K562 (cell line): ENCODE data around the gene KDM5A. TPM values are rescaled to one million over a fixed set of nuclear protein-coding genes. Genes with fewer than 3 reads are reported as not detected.

Source experiments
- BMI1 ChIP-seq: fragments of 150-350 bp; IDR thresholded peaks from 2 replicates; pipeline ENCODE4 v1.6.1; 2014; ENCODE audit warnings: low read length
- BRD9 ChIP-seq: fragments of 450-650 bp; IDR thresholded peaks from 2 replicates; pipeline ENCODE4 v1.6.1; 2018; ENCODE audit warnings: low read depth; ENCODE audit not compliant: partially characterized antibody
- CHD2 ChIP-seq: IDR thresholded peaks from 2 replicates; pipeline ENCODE4 v1.6.1; 2011; ENCODE audit warnings: low read depth, low read length
- JUND ChIP-seq, 2 experiments: IDR thresholded peaks; 2 replicates in 1 of 2; 3 replicates in 1 of 2; pipeline ENCODE4 v1.6.1; 2011; ENCODE audit warnings: borderline replicate concordance in 2 of 2, low read depth in 2 of 2, low read length in 2 of 2, improper control_type of control experiment in 1 of 2, missing biosample characterization in 1 of 2, missing genetic modification characterization in 1 of 2, missing genetic modification reagents in 1 of 2
- KDM5B ChIP-seq: fragments of 200-600 bp; sonication (generic); IDR thresholded peaks from 2 replicates; pipeline ENCODE4 v1.6.1; 2012; ENCODE audit warnings: low read depth, mild to moderate bottlenecking, moderate library complexity, low read length, control low read depth, inconsistent platforms; ENCODE audit not compliant: insufficient replicate concordance
- KLF6 ChIP-seq: fragments of 250-450 bp; sonication (Bioruptor Pico); IDR thresholded peaks from 2 replicates; pipeline ENCODE4 v1.4.0; 2020; ENCODE audit warnings: mild to moderate bottlenecking, moderate library complexity, borderline replicate concordance
- MAFG ChIP-seq: fragments of 450-650 bp; conservative IDR thresholded peaks from 2 replicates; pipeline ENCODE4 v1.6.1; 2016; ENCODE audit warnings: missing genetic modification characterization, missing compliant biosample characterization
- PCBP1 ChIP-seq: fragments of 200-400 bp; formaldehyde crosslinking; IDR thresholded peaks from 2 replicates; pipeline ENCODE4 v1.6.1; 2018; ENCODE audit warnings: mild to moderate bottlenecking, low read depth, low read length; ENCODE audit not compliant: poor library complexity, severe bottlenecking
- POLR2AphosphoS2 ChIP-seq: IDR thresholded peaks from 2 replicates; pipeline ENCODE4 v1.6.1; 2012; ENCODE audit warnings: low read length, improper control_type of control experiment
- RAD21 ChIP-seq, 2 experiments: fragments of 250-450 bp in 1 of 2; fragments of 450-650 bp in 1 of 2; sonication (Bioruptor Pico) in 1 of 2; formaldehyde crosslinking in 1 of 2; IDR thresholded peaks in 1 of 2; conservative IDR thresholded peaks in 1 of 2; 2 replicates each; pipeline versions ENCODE4 v1.4.0 to v1.8.0; 2020 to 2022; ENCODE audit warnings: mild to moderate bottlenecking in 2 of 2, moderate library complexity in 1 of 2
- SPI1 ChIP-seq: IDR thresholded peaks from 2 replicates; pipeline ENCODE4 v1.6.1; 2011; ENCODE audit warnings: low read depth, low read length, control low read depth, borderline replicate concordance
- TAF1 ChIP-seq: IDR thresholded peaks from 2 replicates; pipeline ENCODE4 v1.6.1; 2011; ENCODE audit warnings: mild to moderate bottlenecking, low read length, moderate library complexity; ENCODE audit not compliant: insufficient read depth, control insufficient read depth, severe bottlenecking; ENCODE audit errors: extremely low read depth
- TFE3 ChIP-seq: fragments of 450-650 bp; formaldehyde crosslinking; IDR thresholded peaks from 2 replicates; pipeline ENCODE4 v1.4.0; 2020; ENCODE audit warnings: mild to moderate bottlenecking, mixed read lengths
- USF2 ChIP-seq: sonication (generic); formaldehyde crosslinking; IDR thresholded peaks from 2 replicates; pipeline ENCODE4 v1.5.0; 2020; ENCODE audit warnings: missing genetic modification reagents
- ZBTB26 ChIP-seq: fragments of 450-650 bp; formaldehyde crosslinking; IDR thresholded peaks from 2 replicates; pipeline ENCODE4 v1.4.0; 2022; ENCODE audit warnings: missing genetic modification characterization
- ZNF778 ChIP-seq: fragments of 450-650 bp; formaldehyde crosslinking; IDR thresholded peaks from 2 replicates; pipeline ENCODE4 v1.4.0; 2020; ENCODE audit warnings: mild to moderate bottlenecking, moderate library complexity
- ZNF830 ChIP-seq: fragments of 250-450 bp; sonication (Bioruptor Pico); IDR thresholded peaks from 2 replicates; pipeline ENCODE4 v1.5.0; 2021; ENCODE audit warnings: mild to moderate bottlenecking
- polyA plus RNA-seq, 8 experiments: library from polyadenylated mRNA; depleted of rRNA in 4 of 8; stranded (reverse) in 5 of 8; unstranded in 3 of 8; fragments of >200 nt; fragmentation: Nextera tagmentation in 2 of 8; fragmentation: Illumina TruSeq in 1 of 8; extraction: Ambion mirVana in 2 of 8; extraction: Trizol in 1 of 8; gene quantifications; 2 replicates each; pipeline versions ENCODE4 v1.2.1 to v1.2.3, GENCODE V29; 2011 to 2014; ENCODE audit warnings: inconsistent platforms in 1 of 8, missing spikeins in 1 of 8
- total RNA-seq, 7 experiments: library from RNA; depleted of rRNA in 6 of 7; stranded (reverse); fragments of >200 nt in 6 of 7; fragmentation: Illumina TruSeq in 2 of 7; extraction: Trizol in 2 of 7; gene quantifications; 2 replicates each; pipeline versions ENCODE4 v1.2.1 to v1.2.3, GENCODE V29; 2011 to 2021; ENCODE audit warnings: low replicate concordance in 1 of 7
- TF ChIP-seq, protein P1 (sequence below): fragments of 250-450 bp; sonication (Bioruptor Pico); IDR thresholded peaks from 2 replicates; pipeline ENCODE4 v1.4.0; 2020; ENCODE audit warnings: mild to moderate bottlenecking
- TF ChIP-seq, protein P2 (sequence below), 2 experiments: IDR thresholded peaks; 2 replicates each; pipeline ENCODE4 v1.6.1; 2011; ENCODE audit warnings: borderline replicate concordance in 1 of 2, control low read depth in 1 of 2, low read depth in 1 of 2, low read length in 1 of 2, mild to moderate bottlenecking in 1 of 2, mixed read lengths in 1 of 2, moderate library complexity in 1 of 2; ENCODE audit not compliant: insufficient read depth in 1 of 2, insufficient read length in 1 of 2, poor library complexity in 1 of 2, severe bottlenecking in 1 of 2; ENCODE audit errors: extremely low read depth in 1 of 2

Gene KDM5A
- total and polyA plus RNA-seq, 9 of the 15 experiments (the other 6 are each of a cell fraction or from before 2014, with no cell fraction given), result 5.5 to 35.1 (median 13.1) TPM

DNA sequence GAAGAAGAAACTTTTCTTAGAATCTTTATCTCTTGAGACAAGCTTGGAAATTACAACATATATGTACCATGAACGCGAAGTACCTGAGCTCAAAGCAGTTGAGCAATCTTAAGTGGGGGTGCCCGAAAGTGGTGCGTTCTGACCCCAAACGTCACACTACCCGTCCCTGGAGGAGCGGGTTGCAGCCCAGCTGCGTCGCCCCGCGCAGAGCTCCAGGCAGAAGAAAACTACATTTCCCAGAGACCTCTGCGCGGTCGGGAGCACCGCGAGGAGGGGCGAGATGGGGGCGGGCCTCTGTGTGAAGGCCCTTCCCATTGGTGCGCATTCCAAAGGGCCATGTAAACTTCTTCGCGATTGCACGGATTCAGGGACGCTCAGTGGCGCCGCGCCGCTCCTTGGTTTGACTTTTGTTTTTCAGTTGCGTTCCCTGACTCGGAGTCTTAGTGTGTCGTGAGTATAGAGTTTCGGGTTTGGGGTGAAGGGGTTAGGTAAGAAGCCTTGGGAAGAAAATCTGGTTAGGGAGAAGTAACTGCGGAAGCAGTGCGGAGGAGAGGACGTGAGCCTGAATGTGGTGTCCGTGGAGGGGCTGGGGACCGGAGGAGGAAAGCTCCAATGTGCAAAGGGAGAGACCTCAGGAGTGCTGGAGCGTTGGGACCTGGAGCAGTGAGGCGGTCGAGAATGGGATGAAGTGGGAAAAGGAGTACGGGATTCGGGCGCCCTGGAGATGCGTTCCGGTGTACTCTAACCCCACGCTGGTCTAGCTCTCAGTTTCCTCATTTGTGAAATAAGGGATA is 12.3 kb upstream of the KDM5A start, which contains the start of gene CCDC77 (continued):
- TF ChIP-seq CHD2 (peak; percentile 97), ZNF830 (CRISPR knock-in tag) (no peak), BMI1 (no peak), ZBTB26 (CRISPR knock-in tag) (0 out of 2 replicates have a peak, but pooled peaks have one; percentile 16), ZNF778 (CRISPR knock-in tag) (no peak), KDM5B (peak; percentile 82), MAFG (no peak), KLF6 (CRISPR knock-in tag) (no peak), PCBP1 (no peak), JUND (IDR thresholded peaks at IDR 0.05; ENCODE audit: borderline replicate concordance, low read depth, low read length) (no peak), JUND (tag; IDR thresholded peaks at IDR 0.05; ENCODE audit: borderline replicate concordance, low read depth, low read length) (no peak), POLR2AphosphoS2 (no peak), SPI1 (no peak), USF2 (CRISPR knock-in tag) (no peak), TFE3 (no peak), BRD9 (no peak), TAF1 (peak; percentile 55), RAD21 (CRISPR knock-in tag; conservative IDR thresholded peaks at IDR 0.05 in 1 of 2, IDR thresholded peaks at IDR 0.05 in 1 of 2) (no peak)
- TF ChIP-seq, protein P1, sequence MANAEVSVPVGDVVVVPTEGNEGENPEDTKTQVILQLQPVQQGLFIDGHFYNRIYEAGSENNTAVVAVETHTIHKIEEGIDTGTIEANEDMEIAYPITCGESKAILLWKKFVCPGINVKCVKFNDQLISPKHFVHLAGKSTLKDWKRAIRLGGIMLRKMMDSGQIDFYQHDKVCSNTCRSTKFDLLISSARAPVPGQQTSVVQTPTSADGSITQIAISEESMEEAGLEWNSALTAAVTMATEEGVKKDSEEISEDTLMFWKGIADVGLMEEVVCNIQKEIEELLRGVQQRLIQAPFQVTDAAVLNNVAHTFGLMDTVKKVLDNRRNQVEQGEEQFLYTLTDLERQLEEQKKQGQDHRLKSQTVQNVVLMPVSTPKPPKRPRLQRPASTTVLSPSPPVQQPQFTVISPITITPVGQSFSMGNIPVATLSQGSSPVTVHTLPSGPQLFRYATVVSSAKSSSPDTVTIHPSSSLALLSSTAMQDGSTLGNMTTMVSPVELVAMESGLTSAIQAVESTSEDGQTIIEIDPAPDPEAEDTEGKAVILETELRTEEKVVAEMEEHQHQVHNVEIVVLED, result peak; percentile 67
- TF ChIP-seq, protein P2, sequence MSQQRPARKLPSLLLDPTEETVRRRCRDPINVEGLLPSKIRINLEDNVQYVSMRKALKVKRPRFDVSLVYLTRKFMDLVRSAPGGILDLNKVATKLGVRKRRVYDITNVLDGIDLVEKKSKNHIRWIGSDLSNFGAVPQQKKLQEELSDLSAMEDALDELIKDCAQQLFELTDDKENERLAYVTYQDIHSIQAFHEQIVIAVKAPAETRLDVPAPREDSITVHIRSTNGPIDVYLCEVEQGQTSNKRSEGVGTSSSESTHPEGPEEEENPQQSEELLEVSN (IDR thresholded peaks at IDR 0.05; ENCODE audit: borderline replicate concordance in 1 of 2, extremely low read depth in 1 of 2, insufficient read depth in 1 of 2, insufficient read length in 1 of 2, low read depth in 1 of 2, low read length in 1 of 2, poor library complexity in 1 of 2, severe bottlenecking in 1 of 2), result no peak
